ENCODE measurements around the gene JPH4. TPM values are rescaled to one million over a fixed set of nuclear protein-coding genes. Genes with fewer than 3 reads are reported as not detected.

The JPH4 gene
- total RNA-seq, 1 experiment from 2014 or later, result 50.1 TPM

GRCh38 chr14:23558346-23559009 lies 20.1 kb downstream of the JPH4 start (continued):
- TF ChIP-seq ARID4B (CRISPR knock-in tag; IDR thresholded peaks at IDR 0.05; ENCODE audit: borderline replicate concordance) (no peak), ZNF396 (CRISPR knock-in tag; IDR thresholded peaks at IDR 0.05; ENCODE audit: borderline replicate concordance) (no peak), SMAD4 (CRISPR knock-in tag; IDR thresholded peaks at IDR 0.05) (no peak), NR1H2 (CRISPR knock-in tag; IDR thresholded peaks at IDR 0.05) (no peak), HMGXB4 (CRISPR knock-in tag; IDR thresholded peaks at IDR 0.05) (no peak), GRHL2 (CRISPR knock-in tag; IDR thresholded peaks at IDR 0.05; ENCODE audit: insufficient replicate concordance, severe bottlenecking) (no peak), ELF4 (CRISPR knock-in tag; IDR thresholded peaks at IDR 0.05; ENCODE audit: low read depth) (no peak)

GRCh38 chr14:23557946-23558345 lies 20.6 kb downstream of the JPH4 start:
- peak overlapping the region; percentile 86 for H3K4me3 Mint-ChIP-seq
- TF ChIP-seq TEAD4 (CRISPR knock-in tag; IDR thresholded peaks at IDR 0.05) (no peak), ZNF396 (CRISPR knock-in tag; IDR thresholded peaks at IDR 0.05; ENCODE audit: borderline replicate concordance) (no peak), ATF3 (CRISPR knock-in tag; conservative IDR thresholded peaks at IDR 0.05) (no peak), ZNF281 (CRISPR knock-in tag; IDR thresholded peaks at IDR 0.05) (no peak), EMX1 (CRISPR knock-in tag; IDR thresholded peaks at IDR 0.05) (no peak), CTCF (IDR thresholded peaks at IDR 0.05) (no peak), FOXP4 (CRISPR knock-in tag; IDR thresholded peaks at IDR 0.05) (no peak), FOXP1 (CRISPR knock-in tag; IDR thresholded peaks at IDR 0.05; ENCODE audit: borderline replicate concordance) (no peak), SP1 (CRISPR knock-in tag; conservative IDR thresholded peaks at IDR 0.05) (no peak), CREM (CRISPR knock-in tag; IDR thresholded peaks at IDR 0.05) (no peak), MXD4 (CRISPR knock-in tag; IDR thresholded peaks at IDR 0.05; ENCODE audit: borderline replicate concordance) (no peak), GRHL2 (CRISPR knock-in tag; IDR thresholded peaks at IDR 0.05; ENCODE audit: insufficient replicate concordance, severe bottlenecking) (no peak), RELA (CRISPR knock-in tag; IDR thresholded peaks at IDR 0.05; ENCODE audit: borderline replicate concordance) (no peak)
- POLR2A ChIA-PET, result interaction anchor here (1.1 to 9.0 kb wide), 5 partner anchors 9 to 75 kb away, joined by 3 to 102 read pairs (median 6); partner anchors contain the start of gene AP1G2
- peaks cover 23% of the 10 kb centered on the region for H3K36me3 Mint-ChIP-seq
- peaks cover 48% of the 10 kb centered on the region for H3K4me1 Mint-ChIP-seq
- ATAC-seq, result no peak
- no peak for DNase-seq (ENCODE audit: low spot score)
- no peaks in the 10 kb centered on the region; the same call in 1 of the 2 replicates for H3K27me3 Mint-ChIP-seq (ENCODE audit: low read depth)
- H3K9me3 Mint-ChIP-seq, result no peaks in the 10 kb centered on the region
- CTCF ChIA-PET, result interaction anchor here (0.6 to 8.7 kb wide), 12 partner anchors 9 to 101 kb away, joined by 3 to 377 read pairs (median 22); no protein-coding TSS in a partner anchor
- peak overlapping the region; percentile 79 for H3K27ac Mint-ChIP-seq

Data from WTC11 (cell line).